ENCODE data around the gene NFKBIE.

- TF ChIP-seq POLR2AphosphoS5 (IDR thresholded peaks at IDR 0.05; ENCODE audit: insufficient read depth in 1 of 2, low read depth in 1 of 2) (peak; percentile 66 to 74), CTCF (IDR thresholded peaks at IDR 0.05) (peak in 1 of 3 experiments; percentile 30), POLR2A (IDR thresholded peaks at IDR 0.05) (peak in 1 of 2 donors; percentile 73)
Observed at GRCh38 chr6:44265007-44265721, at the start of gene NFKBIE.
